Choroid plexus epithelial cell (primary cell): ENCODE results near the gene KCNMA1.

Experiments used
- DNase-seq: peaks from one replicate; pipeline ENCODE4 v3.0.0-alpha.2; 2010; ENCODE audit warnings: low read depth
- H3K4me3 ChIP-seq: 2 replicates; pipeline ENCODE4 v1.5.1; 2011; ENCODE audit warnings: low read depth, mild to moderate bottlenecking, control low read depth, low read length, moderate library complexity
- CTCF ChIP-seq: conservative IDR thresholded peaks from 2 replicates; pipeline ENCODE4 v1.5.1; 2011; ENCODE audit warnings: low read depth, mild to moderate bottlenecking, control low read depth, inconsistent platforms, low read length, moderate library complexity

Gene KCNMA1

GRCh38 chr10:77351386-77351785, 286.2 kb downstream of the KCNMA1 start:
- no peak overlapping the region for H3K4me3 ChIP-seq
- peak; percentile 29 for DNase-seq
- TF ChIP-seq CTCF: no peak

GRCh38 chr10:77350711-77351119, 286.9 kb downstream of the KCNMA1 start:
- peak; percentile 98 for DNase-seq
- peak; percentile 36 for TF ChIP-seq CTCF
- no peak overlapping the region for H3K4me3 ChIP-seq

GRCh38 chr10:77350134-77350533, 287.5 kb downstream of the KCNMA1 start:
- no peak for TF ChIP-seq CTCF
- H3K4me3 ChIP-seq: no peak overlapping the region
- DNase-seq: no peak

GRCh38 chr10:77349226-77349625, 288.4 kb downstream of the KCNMA1 start:
- DNase-seq: peak; percentile 36
- no peak for TF ChIP-seq CTCF

GRCh38 chr10:77348751-77349150, 288.9 kb downstream of the KCNMA1 start:
- no peak overlapping the region for H3K4me3 ChIP-seq
- TF ChIP-seq CTCF: no peak
- no peak for DNase-seq

More at GRCh38 chr10:77349226-77349625, 288.4 kb downstream of the KCNMA1 start:
- H3K4me3 ChIP-seq: no peak overlapping the region

GRCh38 chr10:77348082-77348481, 289.5 kb downstream of the KCNMA1 start:
- TF ChIP-seq CTCF: no peak
- peak; percentile 24 for DNase-seq
- no peak overlapping the region for H3K4me3 ChIP-seq

- no peak for DNase-seq
- no peak for TF ChIP-seq CTCF
These were observed 290.6 kb downstream of the KCNMA1 start for GRCh38 chr10:77347052-77347451.

More at GRCh38 chr10:77347052-77347451, 290.6 kb downstream of the KCNMA1 start:
- H3K4me3 ChIP-seq: no peak overlapping the region
